ENCODE results near the gene HTN3.
A peak's percentile ranks its signal among the peaks of the same experiment; 100 is the strongest.
"Not testable (repeated sequence)": the region's sequence is repeated elsewhere in the genome, so short reads cannot be mapped to it uniquely, and the experiment has no call there.

The HTN3 gene

DNA sequence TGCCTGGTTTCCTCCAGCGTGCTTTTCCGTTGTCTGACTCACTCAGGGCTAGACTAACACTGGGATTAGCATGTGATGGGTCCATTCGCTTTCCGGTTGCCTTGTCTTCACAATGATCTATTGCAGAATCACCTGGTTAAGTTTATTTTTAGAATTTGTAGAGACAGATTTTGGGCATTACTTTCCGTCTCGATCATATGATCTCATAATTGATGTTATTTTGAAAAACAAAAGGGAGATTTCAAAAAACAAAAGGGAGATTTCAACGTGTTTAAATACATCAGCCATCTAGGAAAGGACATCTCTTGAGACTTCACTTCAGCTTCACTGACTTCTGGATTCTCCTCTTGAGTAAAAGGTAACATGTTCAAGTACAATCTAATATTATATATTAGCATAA is at the start of gene HTN3:
Gene HTN3 (plus strand): TSS at position 301 of the 400 bp plus-strand sequence. CDS start 2,282 bp downstream, outside the sequence.
- intact Hi-C loops (cut with DNase I); DNase-seq: not testable (repeated sequence)

DNA sequence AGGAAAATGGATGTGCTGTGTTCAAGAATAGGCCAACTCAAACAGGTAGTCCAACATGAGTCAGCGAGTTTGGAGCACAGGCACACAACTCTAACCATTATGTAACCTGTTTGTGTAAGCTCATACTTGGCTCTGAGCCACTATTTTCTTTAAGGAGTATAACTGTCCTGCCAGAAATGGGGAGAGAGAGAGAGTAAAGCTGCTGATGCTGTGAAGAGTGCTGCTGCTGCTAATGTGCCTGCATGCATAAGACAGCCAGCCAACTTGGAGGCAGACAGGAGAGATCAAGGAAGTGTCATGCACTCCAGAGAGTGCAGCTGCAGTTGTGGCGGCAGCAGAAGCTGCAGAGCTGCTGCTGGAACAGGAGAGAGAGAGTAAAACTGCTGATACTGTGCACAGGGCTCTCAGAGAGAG is 44.2 kb upstream of the HTN3 start:
- peak in 3 of 10 donors; percentile 10 to 75 (median 67) for DNase-seq
- intact Hi-C loops (cut with DNase I): no loop called here

DNA sequence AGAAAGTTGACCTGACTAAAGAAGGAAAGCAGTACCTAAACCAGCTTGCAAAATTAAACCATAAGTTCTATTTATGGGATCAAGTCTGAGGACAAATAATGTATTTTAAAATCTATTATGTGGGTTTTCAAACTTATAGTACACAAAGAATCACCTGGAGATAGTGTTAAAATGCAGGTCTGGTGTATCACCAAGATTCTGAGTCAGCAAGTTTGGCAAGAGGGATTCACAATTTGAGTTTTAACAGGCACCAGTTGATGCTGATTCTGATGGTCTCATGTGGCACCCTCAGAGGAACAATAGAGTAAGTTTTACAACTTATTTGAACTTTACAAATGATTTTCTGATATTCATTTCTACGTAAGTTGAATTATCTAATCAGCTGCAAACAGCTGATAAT is 41.6 kb upstream of the HTN3 start:
- DNase-seq: no peak
- intact Hi-C loops (cut with DNase I): no loop called here

DNA sequence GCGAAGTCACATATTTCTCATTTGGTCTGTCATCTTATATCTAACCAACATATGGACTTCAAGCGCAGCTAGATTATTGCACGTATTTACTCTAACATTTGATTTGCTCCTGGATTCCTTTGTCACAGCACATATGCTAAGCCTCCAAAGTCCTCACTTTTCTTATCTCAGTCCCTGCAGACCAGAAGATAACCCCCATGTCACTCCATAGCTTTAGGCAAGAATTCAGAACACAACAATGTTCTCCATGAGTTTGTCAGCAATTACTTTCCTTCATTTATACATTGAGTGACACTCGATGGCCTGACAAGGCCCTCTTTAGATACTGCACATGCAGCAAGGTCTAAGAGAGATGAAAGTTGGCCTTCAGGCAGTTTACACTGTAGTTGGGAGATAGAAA is 37.2 kb upstream of the HTN3 start:
- DNase-seq: no peak
- intact Hi-C loops (cut with DNase I): no loop called here

DNA sequence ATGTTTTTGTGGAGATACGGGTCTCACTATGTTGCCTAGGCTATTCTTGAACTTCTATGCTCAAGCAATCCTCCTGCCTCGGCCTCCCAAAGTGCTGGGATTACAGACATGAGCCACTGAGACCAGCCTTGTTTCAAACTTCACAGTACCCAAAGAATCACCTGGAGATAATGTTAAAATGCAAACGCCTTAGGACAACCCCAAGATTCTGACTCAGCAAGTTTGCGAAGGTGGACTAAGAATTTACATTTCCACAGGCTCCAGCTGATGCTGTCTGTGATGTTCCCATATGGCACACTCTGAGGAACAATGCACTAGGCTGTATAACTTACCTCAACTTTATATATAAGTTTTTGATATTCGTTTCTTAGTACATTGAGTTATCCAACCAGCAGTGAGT is 33.5 kb upstream of the HTN3 start:
- DNase-seq: no peak
- intact Hi-C loops (cut with DNase I): no loop called here

DNA sequence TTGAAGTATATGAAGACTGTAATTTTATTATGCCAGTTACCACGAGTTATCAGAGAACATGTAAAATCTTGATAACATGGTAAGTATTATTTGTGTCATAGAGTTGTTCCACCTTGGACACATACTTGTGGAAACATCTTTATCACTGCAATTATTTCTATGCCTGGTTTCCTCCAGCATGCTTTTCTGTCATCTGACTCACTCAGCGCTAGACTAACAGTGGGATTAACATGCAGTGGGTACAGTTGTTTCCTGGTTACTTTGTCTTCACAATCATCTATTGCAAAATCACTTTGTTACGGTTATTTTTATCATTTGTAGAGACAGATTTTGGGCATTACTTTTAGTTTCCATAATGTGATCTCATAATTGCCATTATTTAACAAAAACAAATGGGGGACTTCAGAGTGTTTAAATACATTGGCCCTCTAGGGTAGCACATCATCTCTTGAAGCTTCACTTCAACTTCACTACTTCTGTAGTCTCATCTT is 32.7 kb upstream of the HTN3 start, which contains the start of gene STATH:
Gene STATH (plus strand): TSS at position 441 of the 491 bp plus-strand sequence. CDS start 2,472 bp downstream, outside the sequence.
- intact Hi-C loops (cut with DNase I): no loop called here
- no peak for DNase-seq

DNA sequence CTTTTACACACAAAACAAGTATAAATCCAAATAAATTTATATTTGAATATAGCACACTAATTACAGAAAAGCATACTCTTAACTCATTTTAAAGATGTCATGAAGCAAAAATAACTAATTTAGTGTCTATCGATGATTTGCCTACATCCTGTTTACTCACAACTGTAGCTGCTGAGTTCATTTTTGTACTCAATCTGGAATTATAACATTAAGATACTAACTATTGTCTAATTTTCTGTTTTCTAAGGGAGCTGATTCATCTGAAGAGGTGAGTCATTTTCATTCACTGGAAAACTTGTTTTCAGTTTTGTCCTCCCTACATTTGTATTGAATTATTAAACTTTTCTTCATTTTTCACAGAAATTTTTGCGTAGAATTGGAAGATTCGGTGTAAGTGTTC is 28.8 kb upstream of the HTN3 start:
- intact Hi-C loops (cut with DNase I): no loop called here
- DNase-seq: no peak

DNA sequence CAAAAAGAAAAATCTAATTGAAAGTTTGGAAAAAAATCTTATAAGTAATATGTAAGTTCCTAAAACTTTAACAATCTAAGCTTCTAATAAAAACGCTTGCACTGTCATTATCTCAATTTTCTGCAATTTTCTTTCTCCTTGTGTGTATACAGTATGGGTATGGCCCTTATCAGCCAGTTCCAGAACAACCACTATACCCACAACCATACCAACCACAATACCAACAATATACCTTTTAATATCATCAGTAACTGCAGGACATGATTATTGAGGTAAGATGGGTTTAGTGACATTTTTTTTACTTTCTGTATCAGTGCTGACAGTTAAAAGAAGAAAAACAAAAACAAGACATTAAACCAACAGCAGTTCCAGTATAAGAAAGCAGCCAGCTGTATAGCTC is 27.5 kb upstream of the HTN3 start:
- intact Hi-C loops (cut with DNase I): no loop called here
- no peak for DNase-seq

DNA sequence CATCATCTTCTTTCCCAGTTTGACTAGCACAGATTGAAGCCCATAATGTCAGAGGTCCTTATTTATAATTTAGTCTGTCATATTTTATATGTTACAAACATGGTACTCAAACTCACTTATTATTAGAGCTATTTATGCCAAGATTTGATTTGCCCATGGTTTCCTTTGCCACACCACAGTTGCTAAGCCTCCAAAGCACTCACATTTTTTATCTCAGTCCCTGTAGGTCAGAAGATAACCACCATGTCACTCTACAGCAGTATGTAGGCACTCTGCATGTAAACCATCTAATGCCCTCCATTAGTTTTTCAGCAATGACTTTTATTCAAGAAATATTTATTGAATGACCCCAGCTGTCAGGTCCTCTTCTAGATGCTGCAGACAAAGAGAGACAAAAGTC is 25.8 kb upstream of the HTN3 start:
- intact Hi-C loops (cut with DNase I): no loop called here
- DNase-seq: no peak

DNA sequence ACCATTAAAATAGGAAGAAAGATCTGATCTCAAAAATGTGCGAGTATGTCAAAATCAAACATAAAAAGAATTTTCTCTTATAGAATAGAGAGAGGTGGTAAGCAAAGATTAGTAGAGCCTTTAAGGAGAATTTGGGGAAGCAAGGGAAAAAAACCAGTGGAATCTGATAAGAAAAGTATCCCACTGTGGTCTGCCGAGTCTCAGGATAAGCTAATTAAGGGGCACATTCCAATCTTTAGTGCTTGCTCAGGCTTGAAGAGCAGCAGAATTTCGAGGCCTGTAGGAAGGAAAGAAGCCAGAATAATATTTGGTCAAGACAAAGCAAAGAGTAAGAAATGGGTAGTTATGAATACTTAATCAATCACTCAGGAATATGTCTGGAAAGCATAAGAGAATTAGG is 19.5 kb upstream of the HTN3 start:
- intact Hi-C loops (cut with DNase I): no loop called here
- no peak for DNase-seq

DNA sequence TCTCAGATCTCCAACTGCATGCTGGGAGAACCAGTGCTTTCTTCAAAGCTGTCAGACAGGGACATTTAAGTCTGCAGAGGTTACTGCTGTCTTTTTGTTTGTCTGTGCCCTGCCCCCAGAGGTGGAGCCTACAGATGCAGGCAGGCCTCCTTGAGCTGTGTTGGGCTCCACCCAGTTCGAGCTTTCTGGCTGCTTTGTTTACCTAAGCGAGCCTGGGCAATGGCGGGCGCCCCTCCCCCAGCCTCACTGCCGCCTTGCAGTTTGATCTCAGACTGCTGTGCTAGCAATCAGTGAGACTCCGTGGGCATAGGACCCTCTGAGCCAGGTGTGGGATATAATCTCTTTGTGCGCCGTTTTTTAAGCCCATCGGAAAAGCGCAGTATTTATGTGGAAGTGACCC is 9.3 kb upstream of the HTN3 start:
- intact Hi-C loops (cut with DNase I); DNase-seq: not testable (repeated sequence)

DNA sequence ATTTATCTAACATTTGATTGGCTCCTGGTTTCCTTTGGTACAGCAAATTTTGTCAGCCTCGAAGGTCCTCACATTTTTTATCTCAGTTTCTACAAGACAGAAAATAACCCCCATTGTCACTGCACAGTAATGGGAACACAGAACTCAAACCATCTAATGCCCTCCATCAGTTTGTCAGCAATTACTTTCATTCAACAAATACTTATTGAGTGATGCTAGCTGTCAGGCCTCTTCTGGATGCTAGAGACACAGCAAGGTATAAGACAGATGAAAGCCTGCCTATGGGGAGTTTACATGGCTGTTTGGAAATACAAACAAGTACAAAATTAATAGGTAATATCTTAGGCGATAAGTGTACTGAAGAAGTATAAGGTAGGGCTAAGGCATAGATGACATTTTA is 5.0 kb upstream of the HTN3 start:
- intact Hi-C loops (cut with DNase I): no loop called here
- no peak for DNase-seq

DNA sequence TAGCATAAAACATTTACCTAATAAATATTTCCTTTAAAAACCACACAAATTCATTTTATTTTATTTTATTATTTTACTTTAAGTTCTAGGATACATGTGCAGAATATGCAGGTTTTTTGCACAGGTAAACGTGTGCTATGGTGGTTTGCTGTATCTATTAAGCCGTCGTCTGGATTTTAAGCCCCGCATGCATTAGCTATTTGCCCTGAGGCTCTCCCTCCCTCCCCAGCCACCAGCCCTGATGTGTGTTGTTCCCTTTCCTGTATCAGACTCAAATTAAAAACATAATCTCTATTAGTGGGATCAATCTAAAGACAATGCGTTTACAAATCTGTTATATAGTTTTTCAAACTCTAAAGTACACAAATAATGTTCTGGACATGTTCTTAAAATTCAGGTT is 1.2 kb upstream of the HTN3 start:
- intact Hi-C loops (cut with DNase I): no loop called here
- DNase-seq: no peak

DNA sequence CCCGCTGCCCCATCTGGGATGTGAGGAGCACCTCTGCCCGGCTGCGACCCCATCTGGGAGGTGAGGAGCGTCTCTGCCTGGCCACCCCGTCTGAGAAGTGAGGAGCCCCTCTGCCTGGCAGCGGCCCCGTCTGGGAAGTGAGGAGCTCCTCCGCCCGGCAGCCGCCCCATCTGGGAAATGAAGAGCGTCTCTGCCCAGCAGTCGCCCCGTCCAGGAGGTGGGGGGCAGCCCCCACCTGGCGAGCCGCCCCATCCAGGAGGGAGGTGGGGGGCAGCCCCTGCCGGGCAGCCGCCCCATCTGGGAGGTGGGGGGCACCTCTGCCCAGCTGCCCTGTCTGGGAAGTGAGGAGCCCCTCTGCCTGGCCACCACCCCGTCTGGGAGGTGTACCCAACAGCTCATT is 9.3 kb downstream of the HTN3 start:
- DNase-seq: peak in 1 of 10 donors; percentile 50
- intact Hi-C loops (cut with DNase I): not testable (repeated sequence)

DNA sequence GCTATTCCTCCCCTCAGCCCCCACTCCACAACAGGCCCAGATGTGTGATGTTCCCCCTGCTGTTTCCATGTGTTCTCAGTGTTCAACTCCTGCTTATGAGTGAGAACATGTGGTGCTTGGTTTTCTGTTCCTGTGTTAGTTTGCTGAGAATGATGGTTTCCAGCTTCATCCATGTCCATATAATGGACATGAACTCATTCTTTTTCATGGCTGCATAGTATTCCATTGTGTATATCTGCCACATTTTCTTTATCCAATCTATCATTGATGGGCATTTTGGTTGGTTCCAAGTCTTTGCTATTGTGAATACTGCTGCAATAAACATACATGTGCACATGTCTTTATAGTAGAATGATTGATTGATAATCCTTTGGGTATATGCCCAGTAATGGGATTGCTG is 11.7 kb downstream of the HTN3 start:
- intact Hi-C loops (cut with DNase I); DNase-seq: not testable (repeated sequence)

DNA sequence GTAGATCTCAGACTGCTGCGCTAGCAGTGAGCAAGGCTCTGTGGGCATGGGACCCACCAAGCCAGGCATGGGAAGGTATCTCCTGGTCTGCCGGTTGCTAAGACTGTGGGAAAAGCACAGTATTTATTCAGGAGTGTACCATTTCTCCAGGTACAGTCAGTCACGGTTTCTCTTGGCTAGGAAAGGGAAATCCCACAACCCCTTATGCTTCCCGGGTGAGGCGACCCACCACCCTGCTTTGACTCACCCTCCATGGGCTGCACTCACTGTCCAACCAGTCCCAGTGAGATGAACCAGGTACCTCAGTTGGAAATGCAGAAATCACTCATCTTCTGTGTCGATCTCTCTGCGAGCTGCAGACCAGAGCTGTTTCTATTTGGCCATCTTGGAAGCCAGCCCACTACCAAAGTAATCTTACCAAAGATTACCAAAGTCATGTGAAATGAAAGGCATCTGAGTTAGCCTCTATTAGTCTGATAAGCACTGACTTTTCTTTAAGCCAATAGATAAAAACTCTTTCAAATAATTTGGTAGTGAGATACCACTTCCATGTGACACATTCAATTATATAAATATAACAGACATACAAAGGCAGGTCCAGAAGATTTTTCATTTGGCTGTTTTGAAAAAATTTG is 13.5 kb downstream of the HTN3 start:
- DNase-seq: no peak
- intact Hi-C loops (cut with DNase I): no loop called here

DNA sequence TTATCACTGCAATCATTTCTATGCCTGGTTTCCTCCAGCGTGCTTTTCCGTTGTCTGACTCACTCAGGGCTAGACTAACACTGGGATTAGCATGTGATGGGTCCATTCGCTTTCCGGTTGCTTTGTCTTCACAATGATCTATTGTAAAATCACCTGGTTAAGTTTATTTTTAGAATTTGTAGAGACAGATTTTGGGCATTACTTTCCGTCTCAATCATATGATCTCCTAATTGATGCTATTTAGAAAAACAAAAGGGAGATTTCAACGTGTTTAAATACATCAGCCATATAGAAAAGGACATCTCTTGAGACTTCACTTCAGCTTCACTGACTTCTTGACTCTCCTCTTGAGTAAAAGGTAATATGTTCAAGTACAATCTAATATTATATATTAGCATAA is 21.9 kb downstream of the HTN3 start, which contains the start of gene HTN1:
Gene HTN1 (plus strand): TSS at position 301 of the 400 bp plus-strand sequence. CDS start 2,639 bp downstream, outside the sequence.
- intact Hi-C loops (cut with DNase I); DNase-seq: not testable (repeated sequence)

DNA sequence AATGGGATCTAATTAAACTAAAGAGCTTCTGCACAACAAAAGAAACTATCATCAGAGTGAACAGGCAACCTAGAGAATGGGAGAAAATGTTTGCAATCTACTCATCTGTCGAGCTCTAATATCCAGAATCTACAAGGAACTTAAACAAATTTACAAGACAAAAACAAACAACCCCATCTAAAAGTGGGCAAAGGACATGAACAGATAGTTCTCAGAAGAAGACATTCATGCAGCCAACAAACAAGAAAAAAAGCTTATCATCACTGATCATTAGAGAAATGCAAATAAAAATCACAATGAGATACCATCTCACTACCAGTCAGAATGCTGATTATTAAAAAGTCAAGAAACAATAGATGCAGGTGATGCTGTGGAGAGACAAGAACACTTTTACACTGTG is 28.3 kb downstream of the HTN3 start:
- DNase-seq; intact Hi-C loops (cut with DNase I): not testable (repeated sequence)

DNA sequence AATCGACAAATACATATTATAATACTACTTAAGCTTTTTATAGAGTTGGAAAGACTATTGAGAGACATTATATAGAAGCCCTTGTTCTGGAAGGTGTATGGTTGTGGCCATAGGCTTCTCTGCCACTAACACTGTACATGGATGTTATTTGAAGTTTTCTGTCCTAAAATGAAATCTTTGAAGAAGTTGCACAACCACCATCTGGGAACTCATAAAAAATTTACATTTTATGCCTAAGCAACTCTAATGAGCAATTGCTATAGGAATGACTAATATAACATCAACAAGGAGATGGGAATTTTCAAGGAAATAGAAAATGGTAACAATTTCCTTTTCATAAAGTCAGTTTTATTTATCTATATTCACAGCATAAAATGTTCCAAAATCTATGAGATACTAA is 29.4 kb downstream of the HTN3 start:
- DNase-seq: no peak
- intact Hi-C loops (cut with DNase I): no loop called here

DNA sequence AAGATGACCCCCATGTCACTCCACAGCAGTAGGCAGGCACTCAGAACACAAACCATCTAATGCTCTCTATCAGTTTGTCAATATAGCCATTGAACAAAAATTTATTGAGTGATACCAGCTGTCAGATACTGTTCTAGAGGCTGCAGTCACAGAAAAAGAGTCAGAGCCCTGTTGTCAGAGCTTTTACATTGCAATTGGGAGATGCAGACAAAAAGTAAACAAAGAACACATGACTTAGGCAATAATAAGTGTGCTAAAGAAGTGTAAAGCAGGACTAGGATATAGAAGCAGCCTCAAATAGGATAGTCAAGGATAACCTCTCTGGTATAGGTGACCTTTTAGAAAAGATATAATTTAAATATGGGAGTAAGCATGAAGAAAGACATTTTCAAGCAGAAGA is 30.9 kb downstream of the HTN3 start:
- no peak for DNase-seq
- intact Hi-C loops (cut with DNase I): no loop called here

DNA sequence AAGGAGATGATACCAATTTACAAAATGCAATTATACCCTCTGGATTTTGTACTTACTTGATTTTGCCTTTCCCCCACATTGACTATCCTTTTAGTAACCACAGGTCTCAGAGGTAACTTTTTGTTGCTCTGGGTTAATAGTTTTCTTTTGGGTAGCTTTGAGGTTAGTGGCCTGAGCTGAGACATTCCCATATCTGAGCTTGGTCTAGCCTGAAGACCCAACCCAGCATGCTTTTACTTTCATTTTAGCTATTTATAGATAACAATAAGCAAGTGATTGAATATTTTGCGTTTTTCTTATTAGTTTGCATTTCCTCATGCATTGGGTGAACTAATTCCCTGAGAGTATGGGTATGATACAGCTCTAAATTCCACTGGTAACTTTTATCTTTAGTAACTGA is 33.7 kb downstream of the HTN3 start:
- intact Hi-C loops (cut with DNase I): no loop called here
- no peak for DNase-seq

DNA sequence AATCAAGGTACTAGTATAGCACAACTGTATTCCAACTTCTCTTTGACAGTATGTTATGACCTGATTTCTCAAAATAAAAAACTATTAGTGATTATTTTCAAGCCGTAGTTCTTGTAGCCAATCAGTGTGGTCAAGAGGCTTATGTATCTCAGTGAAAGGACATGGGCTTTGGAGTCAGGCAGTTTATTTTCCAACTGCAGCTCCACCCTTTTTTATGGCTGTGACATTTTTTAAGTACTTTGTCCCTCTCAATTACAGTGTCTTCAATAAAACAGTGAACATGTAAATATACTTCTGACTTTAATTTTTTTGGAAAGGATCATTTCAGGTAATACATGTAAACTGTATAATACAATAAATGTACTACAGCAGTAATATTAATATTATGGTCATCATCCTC is 51.9 kb downstream of the HTN3 start:
- no peak for DNase-seq
- intact Hi-C loops (cut with DNase I): no loop called here
